ENCODE results near the gene WDR54. TPM values are rescaled to one million over a fixed set of nuclear protein-coding genes. Genes with fewer than 3 reads are reported as not detected.

Gene WDR54
- total RNA-seq, 6 donors from 2014 or later, result 8.4 to 28.2 (median 13.3) TPM

DNA sequence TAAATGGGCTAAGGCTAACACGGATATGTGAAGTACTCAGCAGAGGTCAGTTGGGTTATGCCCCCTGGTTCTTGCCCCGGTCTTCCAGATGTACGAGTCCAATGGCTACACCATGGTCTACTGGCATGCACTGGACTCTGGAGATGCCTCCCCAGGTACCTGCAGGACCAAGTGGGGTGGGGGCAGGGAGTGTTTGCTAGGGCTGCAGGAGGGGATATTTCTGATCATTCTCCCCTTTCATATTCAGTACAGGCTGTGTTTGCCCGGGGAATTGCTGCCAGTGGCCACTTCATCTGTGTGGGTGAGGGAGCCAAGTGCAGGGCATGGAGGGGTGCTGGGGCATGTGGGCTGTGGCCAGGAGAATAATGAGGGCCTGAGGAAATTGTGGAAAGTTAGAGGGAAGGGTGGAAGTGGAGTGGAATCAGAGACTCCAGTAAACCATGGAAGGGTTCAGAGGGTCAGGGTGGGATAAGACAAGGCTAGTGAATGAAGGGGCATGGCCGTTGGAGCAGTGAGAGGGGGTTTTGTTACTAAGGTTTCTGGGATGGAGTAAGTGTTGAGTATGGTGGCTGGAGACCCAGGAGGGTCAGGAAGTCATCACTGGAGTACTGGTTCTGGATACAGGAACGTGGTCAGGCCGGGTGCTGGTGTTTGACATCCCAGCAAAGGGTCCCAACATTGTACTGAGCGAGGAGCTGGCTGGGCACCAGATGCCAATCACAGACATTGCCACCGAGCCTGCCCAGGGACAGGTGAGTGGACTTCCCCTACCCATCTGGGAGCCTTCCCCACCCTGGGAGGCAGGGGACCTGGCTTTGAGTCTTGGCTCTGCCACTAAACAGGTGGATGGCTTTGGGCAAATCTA lies 1.9 kb downstream of the WDR54 start:
- Histone ChIP-seq H3K27ac (no peak overlapping the region), H3K36me3 (peaks cover 0 to 35% (median 15%) of the 10 kb centered on the region in 4 donors), H3K4me3 (no peak overlapping the region), H3K27me3 (no peaks in the 10 kb centered on the region), H3K4me1 (peaks cover 6 to 15% (median 12%) of the 10 kb centered on the region in 4 donors), H3K9me3 (no peaks in the 10 kb centered on the region)
- no peak for DNase-seq
- 81 to 84% methylated on average over 7 to 9 of the region's 9 CpGs for WGBS, 2 donors
- TF ChIP-seq, protein P1, sequence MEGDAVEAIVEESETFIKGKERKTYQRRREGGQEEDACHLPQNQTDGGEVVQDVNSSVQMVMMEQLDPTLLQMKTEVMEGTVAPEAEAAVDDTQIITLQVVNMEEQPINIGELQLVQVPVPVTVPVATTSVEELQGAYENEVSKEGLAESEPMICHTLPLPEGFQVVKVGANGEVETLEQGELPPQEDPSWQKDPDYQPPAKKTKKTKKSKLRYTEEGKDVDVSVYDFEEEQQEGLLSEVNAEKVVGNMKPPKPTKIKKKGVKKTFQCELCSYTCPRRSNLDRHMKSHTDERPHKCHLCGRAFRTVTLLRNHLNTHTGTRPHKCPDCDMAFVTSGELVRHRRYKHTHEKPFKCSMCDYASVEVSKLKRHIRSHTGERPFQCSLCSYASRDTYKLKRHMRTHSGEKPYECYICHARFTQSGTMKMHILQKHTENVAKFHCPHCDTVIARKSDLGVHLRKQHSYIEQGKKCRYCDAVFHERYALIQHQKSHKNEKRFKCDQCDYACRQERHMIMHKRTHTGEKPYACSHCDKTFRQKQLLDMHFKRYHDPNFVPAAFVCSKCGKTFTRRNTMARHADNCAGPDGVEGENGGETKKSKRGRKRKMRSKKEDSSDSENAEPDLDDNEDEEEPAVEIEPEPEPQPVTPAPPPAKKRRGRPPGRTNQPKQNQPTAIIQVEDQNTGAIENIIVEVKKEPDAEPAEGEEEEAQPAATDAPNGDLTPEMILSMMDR (IDR thresholded peaks at IDR 0.05), result no peak
- TF ChIP-seq POLR2AphosphoS5 (IDR thresholded peaks at IDR 0.05) (no peak), EP300 (IDR thresholded peaks at IDR 0.05) (no peak), POLR2A (IDR thresholded peaks at IDR 0.05) (no peak)
- ATAC-seq (ENCODE audit: low FRiP score in 2 of 2), result no peak

DNA sequence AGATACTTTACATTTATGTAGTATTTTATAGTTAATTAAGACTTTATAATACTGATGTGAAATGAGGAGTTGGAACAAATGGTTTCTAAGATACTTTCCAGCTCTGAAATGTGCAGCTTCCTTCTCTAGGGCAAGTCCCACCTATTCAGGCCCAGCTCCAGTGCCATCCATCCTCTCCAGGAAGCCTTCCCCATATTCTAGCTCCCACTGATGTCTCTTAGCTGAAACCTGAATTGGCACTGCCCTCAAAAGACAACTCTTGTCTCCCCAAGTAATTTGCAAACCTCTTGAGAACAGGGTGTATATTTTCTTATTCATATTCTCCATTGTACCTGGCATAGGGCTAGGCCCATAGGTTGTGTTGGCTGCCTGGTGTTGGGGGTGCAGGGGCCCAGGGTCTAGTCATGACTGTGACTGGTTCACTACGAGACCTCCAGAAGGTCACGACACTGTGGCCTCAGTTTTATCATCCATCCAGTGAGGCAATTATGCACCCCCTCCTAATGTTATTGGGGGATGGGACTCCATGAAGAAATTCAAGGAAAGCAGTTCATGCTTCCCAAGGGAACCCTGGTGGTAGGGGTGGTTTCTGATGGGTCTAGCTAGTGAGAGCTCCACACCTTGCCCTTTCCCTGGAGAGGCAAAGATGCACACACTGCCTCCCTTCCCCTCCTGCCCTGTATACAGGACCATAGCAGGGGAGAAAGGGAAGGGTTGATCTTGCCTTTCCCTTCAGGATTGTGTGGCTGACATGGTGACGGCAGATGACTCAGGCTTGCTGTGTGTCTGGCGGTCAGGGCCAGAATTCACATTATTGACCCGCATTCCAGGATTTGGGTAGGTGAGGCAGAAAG lies 2.8 kb downstream of the WDR54 start:
- ATAC-seq (ENCODE audit: low FRiP score in 2 of 2) (no peak), DNase-seq (no peak)
- no peak overlapping the region for H3K4me3 ChIP-seq
- peaks cover 6 to 15% (median 12%) of the 10 kb centered on the region in 4 donors for H3K4me1 ChIP-seq
- TF ChIP-seq EP300 (IDR thresholded peaks at IDR 0.05), result no peak
- TF ChIP-seq, protein P1 (IDR thresholded peaks at IDR 0.05), result no peak
- TF ChIP-seq POLR2A (IDR thresholded peaks at IDR 0.05), result no peak
- TF ChIP-seq POLR2AphosphoS5 (IDR thresholded peaks at IDR 0.05), result no peak
- no peak overlapping the region for H3K27ac ChIP-seq
- H3K27me3 ChIP-seq, result no peaks in the 10 kb centered on the region
- H3K36me3 ChIP-seq, result peaks cover under 1 to 44% (median 21%) of the 10 kb centered on the region in 4 donors
- 88 to 92% methylated on average over 4 to 5 of the region's 5 CpGs for WGBS, 2 donors
- H3K9me3 ChIP-seq, result no peaks in the 10 kb centered on the region

DNA sequence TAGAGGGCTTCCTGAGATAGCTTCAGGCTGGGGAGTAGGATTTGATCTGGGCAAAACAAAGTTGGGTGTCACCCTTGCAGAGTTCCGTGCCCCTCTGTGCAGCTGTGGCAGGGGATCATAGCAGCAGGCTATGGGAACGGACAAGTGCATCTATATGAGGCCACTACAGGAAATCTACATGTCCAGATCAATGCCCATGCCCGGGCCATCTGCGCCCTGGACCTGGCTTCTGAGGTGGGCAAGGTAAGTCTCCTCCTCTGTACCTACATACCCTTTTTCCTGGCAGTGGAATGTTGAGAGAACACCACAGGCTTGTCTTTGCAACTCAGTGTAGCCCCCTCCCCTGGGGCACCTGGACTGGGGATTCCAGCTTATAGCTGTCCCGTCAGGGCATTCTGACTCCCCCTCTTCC lies 3.5 kb downstream of the WDR54 start:
- no peak for ATAC-seq (ENCODE audit: low FRiP score in 2 of 2)
- Histone ChIP-seq H3K4me1 (peaks cover 6 to 15% (median 12%) of the 10 kb centered on the region in 4 donors), H3K27ac (no peak overlapping the region), H3K9me3 (no peaks in the 10 kb centered on the region), H3K4me3 (no peak overlapping the region), H3K36me3 (peaks cover 3 to 50% (median 27%) of the 10 kb centered on the region in 4 donors), H3K27me3 (no peaks in the 10 kb centered on the region)
- DNase-seq, result no peak
- TF ChIP-seq POLR2AphosphoS5 (IDR thresholded peaks at IDR 0.05), result no peak
- TF ChIP-seq EP300 (IDR thresholded peaks at IDR 0.05), result no peak
- TF ChIP-seq, protein P1 (IDR thresholded peaks at IDR 0.05), result no peak
- no peak for TF ChIP-seq POLR2A (IDR thresholded peaks at IDR 0.05)
- WGBS, 2 donors, result 71 to 85% methylated on average over 1 to 5 of the region's 5 CpGs

DNA sequence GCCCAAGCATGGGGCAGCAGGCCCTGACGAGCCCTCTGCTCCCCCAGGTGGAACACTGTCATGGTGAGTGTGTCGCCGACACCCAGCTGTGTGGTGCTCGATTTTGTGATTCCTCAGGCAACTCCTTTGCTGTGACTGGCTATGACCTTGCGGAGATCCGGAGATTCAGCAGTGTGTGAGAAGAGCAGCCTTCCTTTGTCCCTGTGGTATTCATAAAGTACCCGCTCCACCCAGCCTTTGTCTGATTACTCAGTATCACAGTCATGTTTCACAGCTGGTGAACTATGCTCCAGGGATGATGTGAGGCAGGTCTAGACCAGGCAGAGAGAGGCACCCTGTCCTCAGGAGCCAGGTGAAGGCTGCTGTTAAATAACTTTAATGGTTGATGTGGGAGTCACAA lies 4.0 kb downstream of the WDR54 start:
- no peak for ATAC-seq (ENCODE audit: low FRiP score in 2 of 2)
- no peak overlapping the region for H3K27ac ChIP-seq

More for the DNA sequence above, 4.0 kb downstream of the WDR54 start:
- Histone ChIP-seq H3K4me1 (peaks cover 6 to 15% (median 12%) of the 10 kb centered on the region in 4 donors), H3K36me3 (peaks cover 3 to 56% (median 31%) of the 10 kb centered on the region in 4 donors), H3K4me3 (no peak overlapping the region), H3K9me3 (no peaks in the 10 kb centered on the region), H3K27me3 (no peaks in the 10 kb centered on the region)
- WGBS, 2 donors, result 88 to 89% methylated on average over 5 to 7 of the region's 7 CpGs
- TF ChIP-seq POLR2AphosphoS5 (IDR thresholded peaks at IDR 0.05) (no peak), EP300 (IDR thresholded peaks at IDR 0.05) (no peak), POLR2A (IDR thresholded peaks at IDR 0.05) (no peak)
- TF ChIP-seq, protein P1 (IDR thresholded peaks at IDR 0.05), result no peak
- no peak for DNase-seq
